Measurements from ENCODE around the gene PMS2. TPM values are rescaled to one million over a fixed set of nuclear protein-coding genes. Genes with fewer than 3 reads are reported as not detected.
"Not testable (repeated sequence)": the region's sequence is repeated elsewhere in the genome, so short reads cannot be mapped to it uniquely, and the experiment has no call there.

The PMS2 gene
- total RNA-seq, 1 experiment from 2014 or later, result 17.1 TPM

- H3K9me3 ChIP-seq (ENCODE audit: control insufficient read depth, low read depth, low read length); H4K8ac ChIP-seq (replicated peaks; ENCODE audit: insufficient read length, low read depth, low read length); H3K18ac ChIP-seq (ENCODE audit: insufficient read length, low read depth, low read length); H2AFZ ChIP-seq (ENCODE audit: low read length); H3K9me3 Mint-ChIP-seq; H3K4me1 Mint-ChIP-seq; H3K4ac ChIP-seq (ENCODE audit: low read depth, low read length); H2BK12ac ChIP-seq (ENCODE audit: insufficient read length, low read depth, low read length); H3K9ac ChIP-seq (ENCODE audit: extremely low read depth, insufficient read length, low read length); H3K23ac ChIP-seq (ENCODE audit: insufficient read length, low read depth, low read length); H3K79me1 ChIP-seq (ENCODE audit: insufficient read depth, low read depth, low read length, poor library complexity, severe bottlenecking); H4K5ac ChIP-seq (ENCODE audit: insufficient read length, low read depth, low read length); DNase-seq; H3K56ac ChIP-seq (ENCODE audit: insufficient read length, low read depth, low read length); H3K27ac Mint-ChIP-seq; H2AK5ac ChIP-seq (ENCODE audit: insufficient read length, low read length); H3K4me1 ChIP-seq (ENCODE audit: insufficient read depth, low read length); H3K27ac ChIP-seq (ENCODE audit: insufficient read length, low read depth, low read length); H3K4me2 ChIP-seq (ENCODE audit: insufficient read depth, insufficient read length, low read length); H4K91ac ChIP-seq (ENCODE audit: insufficient read length, low read depth, low read length); H3K36me3 Mint-ChIP-seq (ENCODE audit: insufficient read depth in 1 of 3, low read depth in 3 of 3); H3T11ph ChIP-seq (ENCODE audit: low read length); H2BK5ac ChIP-seq (ENCODE audit: insufficient read length, low read length); H3K27me3 Mint-ChIP-seq (ENCODE audit: low read depth); H3K14ac ChIP-seq (ENCODE audit: insufficient read depth, low read length); H4K20me1 ChIP-seq (ENCODE audit: control insufficient read depth, insufficient read depth, insufficient read length); H3K4me3 Mint-ChIP-seq; H3K23me2 ChIP-seq (ENCODE audit: insufficient read length, low read depth, low read length, poor library complexity, severe bottlenecking); H3K27me3 ChIP-seq (ENCODE audit: insufficient read depth, low read length); H2BK15ac ChIP-seq (ENCODE audit: low read depth, low read length); H2BK20ac ChIP-seq (ENCODE audit: low read depth, low read length, poor library complexity, severe bottlenecking); H3K79me2 ChIP-seq (ENCODE audit: insufficient read depth, low read length); H2BK120ac ChIP-seq (ENCODE audit: low read depth, low read length, poor library complexity, severe bottlenecking): not testable (repeated sequence)
- WGBS (ENCODE audit: extremely low coverage, insufficient read length, low lambda C conversion rate), result no CpG with 5 or more reads among the region's 10 CpGs
Measured at GRCh38 chr7:5930290-5930689, 78.6 kb downstream of the PMS2 start.

DNA sequence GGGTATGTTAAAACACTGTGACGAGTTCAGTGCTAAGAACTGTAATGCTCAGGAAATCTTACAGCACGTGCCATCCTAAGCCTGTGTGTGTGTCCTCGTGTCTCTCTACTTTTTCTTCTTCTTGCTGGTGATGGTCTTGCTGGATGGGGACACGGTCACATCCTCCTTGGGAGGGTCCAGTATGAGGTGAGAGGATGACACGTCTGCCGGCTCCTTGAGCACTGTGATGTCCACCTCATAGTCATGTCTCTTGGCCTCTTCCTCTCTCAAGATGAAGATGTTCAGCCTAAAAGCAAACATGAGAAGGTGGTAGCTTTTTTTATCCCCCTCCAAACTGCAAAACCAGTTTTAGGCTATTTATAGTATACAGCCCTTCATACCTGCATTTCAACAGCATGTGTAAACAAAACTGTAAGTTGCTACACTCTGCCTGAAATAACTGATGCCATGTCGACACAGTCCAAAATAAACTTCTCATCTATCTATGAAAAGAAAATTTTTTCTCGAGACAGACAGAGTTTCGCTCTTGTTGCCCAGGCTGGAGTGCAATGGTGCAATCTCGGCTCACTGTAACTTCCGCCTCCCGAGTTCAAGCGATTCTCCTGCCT, 82.5 kb downstream of the PMS2 start:
- no CpG with 5 or more reads among the region's 13 CpGs for WGBS (ENCODE audit: extremely low coverage, insufficient read length, low lambda C conversion rate)
- not testable (repeated sequence) for H3K4me1 ChIP-seq (ENCODE audit: insufficient read depth, low read length); H3K4me3 Mint-ChIP-seq; H3K4me2 ChIP-seq (ENCODE audit: insufficient read depth, insufficient read length, low read length); H2BK5ac ChIP-seq (ENCODE audit: insufficient read length, low read length); H3K79me1 ChIP-seq (ENCODE audit: insufficient read depth, low read depth, low read length, poor library complexity, severe bottlenecking); H3K9me3 Mint-ChIP-seq; H3K27me3 Mint-ChIP-seq (ENCODE audit: low read depth); H4K91ac ChIP-seq (ENCODE audit: insufficient read length, low read depth, low read length); H3K4me1 Mint-ChIP-seq; H4K20me1 ChIP-seq (ENCODE audit: control insufficient read depth, insufficient read depth, insufficient read length); H3K27ac Mint-ChIP-seq; H3K79me2 ChIP-seq (ENCODE audit: insufficient read depth, low read length); H2BK20ac ChIP-seq (ENCODE audit: low read depth, low read length, poor library complexity, severe bottlenecking); H3K18ac ChIP-seq (ENCODE audit: insufficient read length, low read depth, low read length); H3K36me3 Mint-ChIP-seq (ENCODE audit: insufficient read depth in 1 of 3, low read depth in 3 of 3); H3K23me2 ChIP-seq (ENCODE audit: insufficient read length, low read depth, low read length, poor library complexity, severe bottlenecking); H3K23ac ChIP-seq (ENCODE audit: insufficient read length, low read depth, low read length); H2BK120ac ChIP-seq (ENCODE audit: low read depth, low read length, poor library complexity, severe bottlenecking); H2AFZ ChIP-seq (ENCODE audit: low read length); H2BK12ac ChIP-seq (ENCODE audit: insufficient read length, low read depth, low read length); H3K9ac ChIP-seq (ENCODE audit: extremely low read depth, insufficient read length, low read length); H3K4ac ChIP-seq (ENCODE audit: low read depth, low read length); H3K27me3 ChIP-seq (ENCODE audit: insufficient read depth, low read length); H2AK5ac ChIP-seq (ENCODE audit: insufficient read length, low read length); H4K8ac ChIP-seq (replicated peaks; ENCODE audit: insufficient read length, low read depth, low read length); DNase-seq; H3K56ac ChIP-seq (ENCODE audit: insufficient read length, low read depth, low read length); H3K9me3 ChIP-seq (ENCODE audit: control insufficient read depth, low read depth, low read length); H3K27ac ChIP-seq (ENCODE audit: insufficient read length, low read depth, low read length); H3T11ph ChIP-seq (ENCODE audit: low read length); H2BK15ac ChIP-seq (ENCODE audit: low read depth, low read length); H3K14ac ChIP-seq (ENCODE audit: insufficient read depth, low read length); H4K5ac ChIP-seq (ENCODE audit: insufficient read length, low read depth, low read length)
